GM18498 (cell line): ENCODE results near the gene COL5A1.
"Not testable (repeated sequence)": the region's sequence is repeated elsewhere in the genome, so short reads cannot be mapped to it uniquely, and the experiment has no call there.

Experiments used
- ATAC-seq: cut with Tn5 transposase; IDR thresholded peaks from one replicate; pipeline ENCODE4 v1.9.1; 2021; ENCODE audit warnings: mild to moderate bottlenecking, moderate library complexity; ENCODE audit not compliant: unreplicated experiment

Gene COL5A1

GRCh38 chr9:134638502-134639090, 3.0 kb upstream of the COL5A1 start:
- ATAC-seq = no peak

- ATAC-seq = no peak
These were observed 1.6 kb upstream of the COL5A1 start for GRCh38 chr9:134639994-134640393.

GRCh38 chr9:134640506-134641172, 964 bp upstream of the COL5A1 start:
- ATAC-seq = no peak

GRCh38 chr9:134641990-134642384, 384 bp downstream of the COL5A1 start:
- ATAC-seq = no peak

GRCh38 chr9:134642385-134643181, 980 bp downstream of the COL5A1 start:
- no peak for ATAC-seq

- no peak for ATAC-seq
These were observed 1.6 kb downstream of the COL5A1 start for GRCh38 chr9:134643222-134643671.

- not testable (repeated sequence) for ATAC-seq
These were observed 2.8 kb downstream of the COL5A1 start for GRCh38 chr9:134644401-134644724.

GRCh38 chr9:134644725-134645606, 3.4 kb downstream of the COL5A1 start:
- no peak for ATAC-seq

GRCh38 chr9:134645607-134646365, 4.2 kb downstream of the COL5A1 start:
- ATAC-seq = no peak

GRCh38 chr9:134647359-134648080, 5.9 kb downstream of the COL5A1 start:
- no peak for ATAC-seq

- no peak for ATAC-seq
These were observed 7.3 kb downstream of the COL5A1 start for GRCh38 chr9:134648701-134649530.

GRCh38 chr9:134650431-134651190, 9.0 kb downstream of the COL5A1 start:
- ATAC-seq = no peak

- ATAC-seq = no peak
These were observed 9.8 kb downstream of the COL5A1 start for GRCh38 chr9:134651226-134651905.

- no peak for ATAC-seq
These were observed 11.0 kb downstream of the COL5A1 start for GRCh38 chr9:134652291-134653225.

GRCh38 chr9:134653259-134654009, 11.8 kb downstream of the COL5A1 start:
- ATAC-seq = no peak

GRCh38 chr9:134655101-134655500, 13.5 kb downstream of the COL5A1 start:
- no peak for ATAC-seq
